Subcutaneous adipose tissue (tissue), 4 donors: ENCODE data around the gene FABP7. TPM values are rescaled to one million over a fixed set of nuclear protein-coding genes. Genes with fewer than 3 reads are reported as not detected.

Source experiments
- total RNA-seq, 4 donors: library from RNA; depleted of rRNA; stranded (reverse); fragments of >200 nt; gene quantifications; one replicate each; pipeline ENCODE4 v1.1.0, GENCODE V29; 2016
- TF ChIP-seq, protein P1 (sequence below): fragments of 450-650 bp; IDR thresholded peaks from one replicate; pipeline ENCODE4 v1.5.1; 2016; ENCODE audit warnings: low read depth, mild to moderate bottlenecking, control low read depth, antibody characterized with exemption, moderate library complexity

The FABP7 gene
- total RNA-seq, 4 donors from 2014 or later, result not detected

DNA sequence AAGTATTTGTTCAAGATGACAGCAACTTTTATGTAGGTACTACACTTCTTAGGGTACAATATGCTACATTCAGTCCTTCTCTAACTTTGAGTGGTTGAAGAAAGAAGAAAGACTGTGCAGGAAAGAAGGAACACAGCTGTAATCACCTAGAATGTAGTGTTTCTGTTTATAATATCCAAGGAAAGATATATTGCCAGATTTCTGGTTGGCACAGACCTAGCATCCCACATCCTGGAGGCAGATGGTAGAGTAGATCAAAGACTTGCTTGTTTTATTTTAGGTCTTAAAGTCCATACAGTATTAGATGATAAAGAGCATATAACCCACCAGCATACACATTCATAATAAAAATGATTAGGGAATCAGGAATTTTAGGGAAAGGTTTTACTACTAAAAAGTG lies 13.3 kb upstream of the FABP7 start:
- TF ChIP-seq, protein P1, sequence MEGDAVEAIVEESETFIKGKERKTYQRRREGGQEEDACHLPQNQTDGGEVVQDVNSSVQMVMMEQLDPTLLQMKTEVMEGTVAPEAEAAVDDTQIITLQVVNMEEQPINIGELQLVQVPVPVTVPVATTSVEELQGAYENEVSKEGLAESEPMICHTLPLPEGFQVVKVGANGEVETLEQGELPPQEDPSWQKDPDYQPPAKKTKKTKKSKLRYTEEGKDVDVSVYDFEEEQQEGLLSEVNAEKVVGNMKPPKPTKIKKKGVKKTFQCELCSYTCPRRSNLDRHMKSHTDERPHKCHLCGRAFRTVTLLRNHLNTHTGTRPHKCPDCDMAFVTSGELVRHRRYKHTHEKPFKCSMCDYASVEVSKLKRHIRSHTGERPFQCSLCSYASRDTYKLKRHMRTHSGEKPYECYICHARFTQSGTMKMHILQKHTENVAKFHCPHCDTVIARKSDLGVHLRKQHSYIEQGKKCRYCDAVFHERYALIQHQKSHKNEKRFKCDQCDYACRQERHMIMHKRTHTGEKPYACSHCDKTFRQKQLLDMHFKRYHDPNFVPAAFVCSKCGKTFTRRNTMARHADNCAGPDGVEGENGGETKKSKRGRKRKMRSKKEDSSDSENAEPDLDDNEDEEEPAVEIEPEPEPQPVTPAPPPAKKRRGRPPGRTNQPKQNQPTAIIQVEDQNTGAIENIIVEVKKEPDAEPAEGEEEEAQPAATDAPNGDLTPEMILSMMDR, result no peak

DNA sequence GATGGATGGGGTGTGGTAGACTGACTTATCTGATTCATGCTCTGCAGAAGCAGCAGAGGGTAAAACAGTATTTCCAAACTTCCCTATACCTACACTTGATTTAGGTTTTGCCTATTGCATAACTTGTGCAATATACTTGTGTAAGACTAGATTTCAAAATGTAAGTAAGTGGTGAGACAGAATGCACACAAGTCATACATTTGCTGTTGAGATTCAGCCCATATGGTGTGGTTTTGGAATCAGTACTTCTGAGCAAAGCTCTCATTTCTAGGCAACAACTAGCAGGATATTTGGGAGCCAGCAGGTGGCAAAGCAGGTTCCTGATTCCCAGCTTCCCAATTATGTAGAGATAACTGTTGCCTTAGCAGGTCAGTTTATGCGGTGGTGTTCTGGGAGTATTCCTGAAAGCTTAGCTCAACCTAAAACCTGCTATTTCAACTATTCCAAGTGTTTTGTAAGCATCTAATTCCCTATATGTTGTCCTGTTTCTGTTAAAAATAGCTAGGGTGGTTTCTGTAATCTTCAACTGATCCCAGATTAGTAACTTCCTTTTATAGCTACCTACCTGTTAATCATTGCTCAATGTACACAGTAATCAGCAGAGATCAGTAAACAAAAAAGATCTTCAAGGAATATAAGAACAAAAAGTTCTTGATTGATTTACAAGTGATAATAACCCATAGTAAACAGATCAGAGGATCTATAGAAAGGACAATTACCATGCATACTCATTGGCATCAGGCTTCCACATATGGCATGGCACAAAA lies 8.5 kb upstream of the FABP7 start:
- TF ChIP-seq, protein P1, result no peak

DNA sequence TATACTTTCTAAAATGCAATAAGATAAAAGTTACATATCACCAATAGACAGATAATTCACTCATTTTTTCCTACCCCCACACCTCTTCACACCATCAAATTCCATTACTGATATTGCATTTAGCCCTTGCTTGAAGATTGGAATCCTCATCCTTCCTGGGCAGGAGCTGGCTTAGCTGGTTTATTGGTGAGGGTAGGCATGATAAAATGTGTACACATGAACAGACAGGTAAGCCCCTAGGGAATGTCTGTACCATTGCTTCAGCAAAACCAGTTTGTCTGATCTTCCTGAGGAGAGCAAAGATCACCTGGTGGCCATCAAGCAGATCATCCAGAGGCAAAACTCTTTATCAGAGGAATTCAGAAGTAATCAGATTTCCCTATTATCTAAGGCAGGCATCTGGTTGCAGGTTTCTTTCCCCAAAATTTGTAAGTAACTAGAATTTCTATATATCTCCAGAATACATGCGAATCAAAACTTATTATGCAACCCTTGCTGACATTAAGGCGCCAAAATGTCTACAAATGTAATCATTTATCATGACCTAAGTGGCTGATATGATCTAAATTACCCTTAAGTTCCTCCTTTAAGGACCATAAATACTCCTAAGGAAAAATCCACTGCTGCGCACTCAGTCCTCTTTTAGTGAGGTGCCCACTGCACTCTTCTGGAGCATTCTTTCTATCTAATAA lies 6.6 kb upstream of the FABP7 start:
- TF ChIP-seq, protein P1, result no peak

DNA sequence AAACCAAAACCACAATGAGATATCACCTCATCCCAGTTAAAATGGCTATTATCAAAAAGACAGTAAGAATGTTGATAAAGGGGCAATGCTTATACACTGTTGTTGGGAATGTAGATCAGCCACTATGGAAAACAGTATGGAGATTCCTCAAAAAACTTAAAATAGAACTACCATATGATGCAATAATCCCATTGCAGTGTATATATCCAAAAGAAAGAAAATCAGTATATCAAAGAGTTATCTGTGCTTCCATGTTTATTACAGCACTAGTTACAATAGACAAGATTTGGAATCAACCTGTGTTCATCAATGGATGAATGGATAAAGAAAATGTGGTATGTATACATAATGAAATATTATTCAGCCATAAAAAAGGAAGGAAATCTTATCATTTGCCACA lies 3.5 kb upstream of the FABP7 start:
- TF ChIP-seq, protein P1, result no peak

DNA sequence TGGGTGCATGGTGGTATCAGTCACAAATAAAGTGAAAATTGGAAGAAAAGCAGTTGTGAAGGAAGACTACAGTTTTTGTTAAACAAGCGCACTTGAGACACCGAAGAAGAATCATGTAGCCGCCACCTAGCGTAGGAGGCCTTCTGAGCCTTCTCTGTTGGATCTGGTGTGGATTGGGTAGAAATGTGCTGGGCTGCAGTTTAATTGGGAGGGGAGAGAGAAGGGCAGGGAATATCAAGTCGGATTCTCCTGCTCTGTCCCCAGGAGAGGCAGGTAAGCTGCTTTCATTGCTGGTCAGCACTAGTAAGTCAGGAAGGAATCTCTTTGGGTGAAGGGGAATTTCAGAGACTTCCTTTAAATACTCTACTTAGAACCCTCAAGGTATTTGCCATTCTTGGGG lies 1.2 kb upstream of the FABP7 start:
- TF ChIP-seq, protein P1, result no peak

DNA sequence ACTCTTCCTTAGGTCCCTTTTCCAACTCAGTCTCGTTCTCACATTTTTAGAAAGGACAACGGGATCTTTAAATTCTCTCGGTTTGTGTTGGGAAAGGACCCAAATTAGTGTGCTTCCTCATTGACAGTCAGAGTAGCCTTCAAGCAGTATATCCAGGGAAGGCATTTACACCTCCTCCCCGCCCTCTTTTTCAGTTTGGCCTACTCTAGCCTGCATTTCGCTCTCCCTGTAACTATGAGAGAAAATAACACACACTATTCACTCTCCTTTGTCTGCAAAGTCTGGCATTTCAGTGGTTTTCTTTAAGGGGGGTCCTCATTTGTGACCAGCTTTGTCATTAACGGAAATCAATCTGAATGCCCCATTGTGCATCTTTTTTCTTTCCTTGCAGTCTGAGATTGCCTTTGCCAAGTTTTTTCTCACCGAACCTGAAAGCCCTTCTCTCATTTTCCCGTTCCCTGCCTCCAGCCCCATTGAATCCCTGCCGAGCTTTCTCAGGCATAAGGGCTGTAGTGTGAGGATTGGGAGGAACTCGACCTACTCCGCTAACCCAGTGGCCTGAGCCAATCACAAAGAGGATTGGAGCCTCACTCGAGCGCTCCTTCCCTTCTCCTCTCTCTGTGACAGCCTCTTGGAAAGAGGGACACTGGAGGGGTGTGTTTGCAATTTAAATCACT lies 393 bp upstream of the FABP7 start:
- TF ChIP-seq, protein P1, result no peak

DNA sequence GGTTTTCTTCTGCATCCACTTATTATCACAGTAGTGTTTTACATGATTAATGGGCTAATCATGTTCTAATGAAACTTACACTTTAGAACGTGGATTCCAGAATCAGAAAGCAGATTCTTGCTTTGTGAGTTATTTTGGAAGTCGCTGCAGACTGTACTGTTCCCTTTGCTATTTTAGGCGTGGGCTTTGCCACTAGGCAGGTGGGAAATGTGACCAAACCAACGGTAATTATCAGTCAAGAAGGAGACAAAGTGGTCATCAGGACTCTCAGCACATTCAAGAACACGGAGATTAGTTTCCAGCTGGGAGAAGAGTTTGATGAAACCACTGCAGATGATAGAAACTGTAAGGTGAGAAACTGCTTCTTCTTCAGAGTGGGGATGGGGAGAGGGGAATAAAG lies 598 bp downstream of the FABP7 start:
- TF ChIP-seq, protein P1, result no peak
